Sigmoid colon (tissue), 3 donors: ENCODE results near the gene CCSER1.

Experiments used
- POLR2A ChIP-seq, 2 donors: fragments of 450-650 bp; IDR thresholded peaks; one replicate each; pipeline ENCODE4 v1.6.1; 2016; ENCODE audit warnings: antibody characterized with exemption in 2 of 2, mild to moderate bottlenecking in 2 of 2, moderate library complexity in 2 of 2
- TF ChIP-seq, protein P1 (sequence below), 4 experiments: fragments of 450-650 bp in 3 of 4; fragments of 200-600 bp in 1 of 4; IDR thresholded peaks; one replicate each; pipeline ENCODE4 v1.5.1; 2016 to 2019; ENCODE audit warnings: antibody characterized with exemption in 4 of 4, mild to moderate bottlenecking in 3 of 4, moderate library complexity in 2 of 4

DNA sequence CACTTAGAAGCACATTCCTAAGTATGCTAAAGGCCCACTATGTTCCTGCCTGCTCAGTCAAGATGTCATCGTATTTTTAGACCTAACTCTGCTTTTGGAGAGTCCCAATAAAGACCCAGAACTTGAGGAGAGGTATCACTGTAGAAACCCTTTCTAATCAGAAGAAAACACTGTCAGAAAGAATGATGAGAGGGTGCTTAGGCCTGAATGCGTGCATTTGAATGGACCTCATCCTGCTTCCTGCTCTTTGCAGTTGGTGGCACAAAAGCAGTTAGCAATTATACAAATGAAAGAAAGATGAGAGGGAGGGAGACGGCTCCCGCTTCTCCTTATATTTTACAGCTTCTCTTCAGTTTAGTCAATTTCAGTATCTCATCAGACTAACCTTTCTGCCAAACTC, 987.2 kb downstream of the CCSER1 start:
- TF ChIP-seq, protein P1, sequence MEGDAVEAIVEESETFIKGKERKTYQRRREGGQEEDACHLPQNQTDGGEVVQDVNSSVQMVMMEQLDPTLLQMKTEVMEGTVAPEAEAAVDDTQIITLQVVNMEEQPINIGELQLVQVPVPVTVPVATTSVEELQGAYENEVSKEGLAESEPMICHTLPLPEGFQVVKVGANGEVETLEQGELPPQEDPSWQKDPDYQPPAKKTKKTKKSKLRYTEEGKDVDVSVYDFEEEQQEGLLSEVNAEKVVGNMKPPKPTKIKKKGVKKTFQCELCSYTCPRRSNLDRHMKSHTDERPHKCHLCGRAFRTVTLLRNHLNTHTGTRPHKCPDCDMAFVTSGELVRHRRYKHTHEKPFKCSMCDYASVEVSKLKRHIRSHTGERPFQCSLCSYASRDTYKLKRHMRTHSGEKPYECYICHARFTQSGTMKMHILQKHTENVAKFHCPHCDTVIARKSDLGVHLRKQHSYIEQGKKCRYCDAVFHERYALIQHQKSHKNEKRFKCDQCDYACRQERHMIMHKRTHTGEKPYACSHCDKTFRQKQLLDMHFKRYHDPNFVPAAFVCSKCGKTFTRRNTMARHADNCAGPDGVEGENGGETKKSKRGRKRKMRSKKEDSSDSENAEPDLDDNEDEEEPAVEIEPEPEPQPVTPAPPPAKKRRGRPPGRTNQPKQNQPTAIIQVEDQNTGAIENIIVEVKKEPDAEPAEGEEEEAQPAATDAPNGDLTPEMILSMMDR (IDR thresholded peaks at IDR 0.05) = no peak
- no peak for TF ChIP-seq POLR2A (IDR thresholded peaks at IDR 0.05)
